ENCODE results near the gene REPS1.

Gene REPS1

GRCh38 chr6:138896104-138896756 lies 91.8 kb downstream of the REPS1 start:
- H3K9me2 ChIP-seq (replicated peaks; ENCODE audit: control insufficient read depth, low read length), result no peaks in the 10 kb centered on the region
- H3K79me2 ChIP-seq (ENCODE audit: control insufficient read depth, low read length), result no peaks in the 10 kb centered on the region
- H4K20me1 ChIP-seq (ENCODE audit: control insufficient read depth, insufficient read depth, low read depth, low read length), result no peaks in the 10 kb centered on the region
- peaks cover 7% of the 10 kb centered on the region; the same call in 1 of the 2 replicates for H3K36me3 ChIP-seq (ENCODE audit: control insufficient read depth, low read length)
- H3K4me2 ChIP-seq (ENCODE audit: low read length), result no peak overlapping the region
- H3K4me1 ChIP-seq (ENCODE audit: control insufficient read depth, low read length), result no peaks in the 10 kb centered on the region
- no peaks in the 10 kb centered on the region for H3K27me3 ChIP-seq (ENCODE audit: control insufficient read depth, low read length)
- H3K4me3 ChIP-seq (ENCODE audit: low read length), result no peak overlapping the region
- H3F3A ChIP-seq (ENCODE audit: control insufficient read depth, insufficient read depth), result no peaks in the 10 kb centered on the region
- H3K9me3 ChIP-seq (ENCODE audit: control insufficient read depth, insufficient read depth, low read length), result no peaks in the 10 kb centered on the region
- no peak for TF ChIP-seq EZH2phosphoT487 (IDR thresholded peaks at IDR 0.05; ENCODE audit: borderline replicate concordance, low read length)
- no peak for TF ChIP-seq CTCF (IDR thresholded peaks at IDR 0.05; ENCODE audit: low read depth, low read length, poor library complexity, severe bottlenecking)
- H3K27ac ChIP-seq (ENCODE audit: low read depth, low read length), result no peak overlapping the region

- no peaks in the 10 kb centered on the region for H3K4me1 ChIP-seq (ENCODE audit: control insufficient read depth, low read length)
- no peak overlapping the region for H3K27ac ChIP-seq (ENCODE audit: low read depth, low read length)
- H3K4me3 ChIP-seq (ENCODE audit: low read length), result no peak overlapping the region
- no peaks in the 10 kb centered on the region for H3F3A ChIP-seq (ENCODE audit: control insufficient read depth, insufficient read depth)
- H4K20me1 ChIP-seq (ENCODE audit: control insufficient read depth, insufficient read depth, low read depth, low read length), result no peaks in the 10 kb centered on the region
- no peaks in the 10 kb centered on the region for H3K79me2 ChIP-seq (ENCODE audit: control insufficient read depth, low read length)
- no peak for TF ChIP-seq CTCF (IDR thresholded peaks at IDR 0.05; ENCODE audit: low read depth, low read length, poor library complexity, severe bottlenecking)
- TF ChIP-seq EZH2phosphoT487 (IDR thresholded peaks at IDR 0.05; ENCODE audit: borderline replicate concordance, low read length), result no peak
- H3K9me2 ChIP-seq (replicated peaks; ENCODE audit: control insufficient read depth, low read length), result no peaks in the 10 kb centered on the region
- H3K9me3 ChIP-seq (ENCODE audit: control insufficient read depth, insufficient read depth, low read length), result no peaks in the 10 kb centered on the region
- H3K4me2 ChIP-seq (ENCODE audit: low read length), result no peak overlapping the region
- no peaks in the 10 kb centered on the region for H3K27me3 ChIP-seq (ENCODE audit: control insufficient read depth, low read length)
- H3K36me3 ChIP-seq (ENCODE audit: control insufficient read depth, low read length), result no peaks in the 10 kb centered on the region
Observed at GRCh38 chr6:138891255-138891986, 96.6 kb downstream of the REPS1 start.

- Histone ChIP-seq H3K27me3 (ENCODE audit: control insufficient read depth, low read length) (0 out of 2 replicates have a peak, but pooled peaks cover 2% of the 10 kb centered on the region), H3K4me1 (ENCODE audit: control insufficient read depth, low read length) (no peaks in the 10 kb centered on the region), H3K27ac (ENCODE audit: low read depth, low read length) (no peak overlapping the region), H3K4me2 (ENCODE audit: low read length) (no peak overlapping the region), H4K20me1 (ENCODE audit: control insufficient read depth, insufficient read depth, low read depth, low read length) (no peaks in the 10 kb centered on the region), H3K79me2 (ENCODE audit: control insufficient read depth, low read length) (no peaks in the 10 kb centered on the region), H3K4me3 (ENCODE audit: low read length) (no peak overlapping the region), H3K9me2 (replicated peaks; ENCODE audit: control insufficient read depth, low read length) (no peaks in the 10 kb centered on the region), H3K9me3 (ENCODE audit: control insufficient read depth, insufficient read depth, low read length) (no peaks in the 10 kb centered on the region), H3F3A (ENCODE audit: control insufficient read depth, insufficient read depth) (no peaks in the 10 kb centered on the region), H3K36me3 (ENCODE audit: control insufficient read depth, low read length) (no peaks in the 10 kb centered on the region)
- TF ChIP-seq EZH2phosphoT487 (IDR thresholded peaks at IDR 0.05; ENCODE audit: borderline replicate concordance, low read length) (no peak), CTCF (IDR thresholded peaks at IDR 0.05; ENCODE audit: low read depth, low read length, poor library complexity, severe bottlenecking) (no peak)
Observed at GRCh38 chr6:138885156-138885819, 102.8 kb downstream of the REPS1 start.

Measured in DOHH2 (cell line).